CD4-positive, alpha-beta T cell treated with Interleukin-1 beta for 1 hour (primary cell): ENCODE measurements around the gene ZNF280A.

Source experiments
- DNase-seq, 2 donors: peaks; one replicate each; pipeline ENCODE4 v3.0.0-alpha.2; 2020 to 2022

Gene ZNF280A

GRCh38 chr22:22465782-22466181, 54.3 kb downstream of the ZNF280A start:
- DNase-seq, result no peak

- no peak for DNase-seq
Observed at GRCh38 chr22:22465094-22465602, 54.9 kb downstream of the ZNF280A start.

- DNase-seq, result no peak
Observed at GRCh38 chr22:22464541-22465054, 55.5 kb downstream of the ZNF280A start.

GRCh38 chr22:22463855-22464540, 56.1 kb downstream of the ZNF280A start:
- DNase-seq, result peak; percentile 33 to 65
